Cerebellar cortex (tissue), 1 donor: ENCODE data around the gene CSTPP1.

Source experiments
- DNase-seq: peaks from one replicate; pipeline ENCODE4 v3.0.0-alpha.2; 2015; ENCODE audit warnings: low spot score

CSTPP1 gene

DNA sequence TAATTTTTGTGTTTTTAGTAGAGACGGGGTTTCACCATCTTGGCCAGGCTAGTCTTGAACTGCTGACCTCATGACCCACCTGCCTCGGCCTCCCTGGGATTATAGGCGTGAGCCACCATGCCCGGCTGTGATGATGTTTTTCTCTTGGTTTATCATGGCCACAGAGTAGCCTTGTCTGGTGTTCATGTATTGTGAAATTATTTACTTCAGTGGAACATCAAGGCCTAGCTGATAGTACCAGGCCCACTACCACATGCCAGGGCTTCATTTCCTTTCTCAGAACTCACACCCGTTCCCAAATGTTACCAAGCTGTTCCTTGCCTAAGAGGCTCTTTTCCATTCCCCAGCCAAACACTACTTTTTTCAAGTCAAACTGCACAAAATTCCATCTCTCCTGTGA, 272.1 kb downstream of the CSTPP1 start:
- no peak for DNase-seq
